Nephron (organoid): ENCODE data around the gene B3GNT3.
"Not testable (repeated sequence)": the region's sequence is repeated elsewhere in the genome, so short reads cannot be mapped to it uniquely, and the experiment has no call there.

Source experiments
- H3K27ac Mint-ChIP-seq, 3 experiments: 2 replicates each; pipeline ENCODE4 v1.8.0; 2020; ENCODE audit warnings: mixed read lengths in 3 of 3, mild to moderate bottlenecking in 2 of 3, moderate library complexity in 1 of 3
- H3K27me3 Mint-ChIP-seq: 2 replicates; pipeline ENCODE4 v1.8.0; 2021; ENCODE audit warnings: low read depth, mild to moderate bottlenecking, moderate library complexity, mixed read lengths
- H3K36me3 Mint-ChIP-seq: 2 replicates; pipeline ENCODE4 v1.8.0; 2020; ENCODE audit warnings: low read depth, mixed read lengths
- H3K4me1 Mint-ChIP-seq: 2 replicates; pipeline ENCODE4 v1.8.0; 2020; ENCODE audit warnings: mixed read lengths
- H3K4me3 Mint-ChIP-seq, 3 experiments: 2 replicates each; pipeline ENCODE4 v1.8.0; 2020; ENCODE audit warnings: mild to moderate bottlenecking in 3 of 3, mixed read lengths in 3 of 3, moderate library complexity in 2 of 3
- H3K9me3 Mint-ChIP-seq: 2 replicates; pipeline ENCODE4 v1.8.0; 2020; ENCODE audit warnings: mixed read lengths
- CTCF ChIP-seq, 3 experiments: fragments of 200-600 bp; sonication (generic); IDR thresholded peaks; one replicate each; pipeline ENCODE4 v1.5.0; 2021; ENCODE audit warnings: antibody characterized with exemption in 3 of 3; ENCODE audit not compliant: unreplicated experiment in 3 of 3

The B3GNT3 gene

GRCh38 chr19:17797424-17798201 lies 2.7 kb downstream of the B3GNT3 start:
- no peaks in the 10 kb centered on the region for H3K9me3 Mint-ChIP-seq
- peaks cover 77% of the 10 kb centered on the region for H3K27me3 Mint-ChIP-seq
- no peak overlapping the region for H3K4me3 Mint-ChIP-seq
- H3K27ac Mint-ChIP-seq = no peak overlapping the region
- no peaks in the 10 kb centered on the region for H3K4me1 Mint-ChIP-seq
- no peak for TF ChIP-seq CTCF (IDR thresholded peaks at IDR 0.05; ENCODE audit: unreplicated experiment in 3 of 3)
- no peaks in the 10 kb centered on the region for H3K36me3 Mint-ChIP-seq

- not testable (repeated sequence) for H3K4me1 Mint-ChIP-seq, H3K4me3 Mint-ChIP-seq, H3K27ac Mint-ChIP-seq, H3K36me3 Mint-ChIP-seq, H3K9me3 Mint-ChIP-seq
- H3K27me3 Mint-ChIP-seq = peaks cover 76% of the 10 kb centered on the region
Observed at GRCh38 chr19:17798599-17798998, 3.7 kb downstream of the B3GNT3 start.

- Mint-ChIP-seq H3K9me3 (no peaks in the 10 kb centered on the region), H3K4me3 (no peak overlapping the region), H3K27ac (no peak overlapping the region), H3K4me1 (no peaks in the 10 kb centered on the region), H3K36me3 (no peaks in the 10 kb centered on the region), H3K27me3 (peaks cover 54% of the 10 kb centered on the region)
- no peak for TF ChIP-seq CTCF (IDR thresholded peaks at IDR 0.05; ENCODE audit: unreplicated experiment in 3 of 3)
Observed at GRCh38 chr19:17802137-17802858, 7.4 kb downstream of the B3GNT3 start.

GRCh38 chr19:17803264-17803896 lies 8.4 kb downstream of the B3GNT3 start:
- TF ChIP-seq CTCF (IDR thresholded peaks at IDR 0.05; ENCODE audit: unreplicated experiment in 3 of 3) = no peak
- Mint-ChIP-seq H3K27ac (no peak overlapping the region), H3K4me3 (no peak overlapping the region), H3K9me3 (no peaks in the 10 kb centered on the region), H3K36me3 (no peaks in the 10 kb centered on the region), H3K4me1 (no peaks in the 10 kb centered on the region), H3K27me3 (peaks cover 44% of the 10 kb centered on the region)

GRCh38 chr19:17805427-17805826 lies 10.5 kb downstream of the B3GNT3 start:
- H3K9me3 Mint-ChIP-seq = no peaks in the 10 kb centered on the region
- peaks cover 48% of the 10 kb centered on the region for H3K27me3 Mint-ChIP-seq
- no peak overlapping the region for H3K27ac Mint-ChIP-seq

More at GRCh38 chr19:17805427-17805826, 10.5 kb downstream of the B3GNT3 start:
- Mint-ChIP-seq H3K36me3 (no peaks in the 10 kb centered on the region), H3K4me3 (no peak overlapping the region), H3K4me1 (no peaks in the 10 kb centered on the region)
- no peak for TF ChIP-seq CTCF (IDR thresholded peaks at IDR 0.05; ENCODE audit: unreplicated experiment in 3 of 3)
